HG03025 (cell line): ENCODE measurements around the gene MCOLN3.
"Not testable (repeated sequence)": the region's sequence is repeated elsewhere in the genome, so short reads cannot be mapped to it uniquely, and the experiment has no call there.

ENCODE experiments used
- ATAC-seq: cut with Tn5 transposase; IDR thresholded peaks from one replicate; pipeline ENCODE4 v1.9.1; 2021; ENCODE audit warnings: mild to moderate bottlenecking, moderate library complexity; ENCODE audit not compliant: unreplicated experiment, low FRiP score

Gene MCOLN3

GRCh38 chr1:84995484-84996334, 52.6 kb downstream of the MCOLN3 start:
- ATAC-seq = peak; percentile 52

- ATAC-seq = no peak
Measured at GRCh38 chr1:84991097-84991920, 57.0 kb downstream of the MCOLN3 start.

GRCh38 chr1:84988588-84988987, 59.7 kb downstream of the MCOLN3 start:
- ATAC-seq = peak; percentile 58

- not testable (repeated sequence) for ATAC-seq
Measured at GRCh38 chr1:84986561-84986960, 61.7 kb downstream of the MCOLN3 start.

GRCh38 chr1:84985365-84985764, 62.9 kb downstream of the MCOLN3 start:
- ATAC-seq = no peak

GRCh38 chr1:84982395-84982794, 65.9 kb downstream of the MCOLN3 start:
- no peak for ATAC-seq

- peak; percentile 34 for ATAC-seq
Measured at GRCh38 chr1:84975035-84975434, 73.3 kb downstream of the MCOLN3 start.

- peak; percentile 54 for ATAC-seq
Measured at GRCh38 chr1:84973498-84974334, 74.6 kb downstream of the MCOLN3 start.

GRCh38 chr1:84972377-84972987, 75.8 kb downstream of the MCOLN3 start:
- peak; percentile 37 for ATAC-seq

- ATAC-seq = peak; percentile 23
Measured at GRCh38 chr1:84971957-84972356, 76.3 kb downstream of the MCOLN3 start.

GRCh38 chr1:84969489-84970250, 78.6 kb downstream of the MCOLN3 start:
- ATAC-seq = no peak

GRCh38 chr1:84968865-84969264, 79.4 kb downstream of the MCOLN3 start:
- ATAC-seq = no peak

- no peak for ATAC-seq
Measured at GRCh38 chr1:84968101-84968500, 80.2 kb downstream of the MCOLN3 start.
